ENCODE data around the gene STPG4. TPM values are rescaled to one million over a fixed set of nuclear protein-coding genes. Genes with fewer than 3 reads are reported as not detected.

STPG4 gene
- total RNA-seq, 1 donor from 2014 or later = 0.60 TPM

DNA sequence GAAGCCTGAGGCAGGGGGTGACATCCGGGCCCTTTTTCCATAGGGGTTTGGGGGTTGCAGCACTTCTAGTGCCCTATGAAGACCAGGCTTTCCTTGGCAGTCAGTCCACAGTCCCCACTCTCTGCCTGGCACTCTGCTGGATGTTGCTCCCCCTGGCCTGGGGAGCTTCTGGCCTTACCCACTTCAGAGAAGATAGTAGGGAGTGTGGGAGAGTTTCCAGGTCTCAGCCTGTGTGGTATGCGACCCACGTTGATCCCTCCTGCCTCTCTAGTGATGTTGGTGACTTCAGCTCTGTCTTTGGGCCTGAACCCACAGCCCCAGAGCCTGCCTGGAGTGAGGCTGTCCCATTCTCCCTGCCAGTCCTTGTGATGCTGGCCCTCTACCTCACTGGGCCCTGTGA, 105.6 kb downstream of the STPG4 start:
- TF ChIP-seq, protein P1, sequence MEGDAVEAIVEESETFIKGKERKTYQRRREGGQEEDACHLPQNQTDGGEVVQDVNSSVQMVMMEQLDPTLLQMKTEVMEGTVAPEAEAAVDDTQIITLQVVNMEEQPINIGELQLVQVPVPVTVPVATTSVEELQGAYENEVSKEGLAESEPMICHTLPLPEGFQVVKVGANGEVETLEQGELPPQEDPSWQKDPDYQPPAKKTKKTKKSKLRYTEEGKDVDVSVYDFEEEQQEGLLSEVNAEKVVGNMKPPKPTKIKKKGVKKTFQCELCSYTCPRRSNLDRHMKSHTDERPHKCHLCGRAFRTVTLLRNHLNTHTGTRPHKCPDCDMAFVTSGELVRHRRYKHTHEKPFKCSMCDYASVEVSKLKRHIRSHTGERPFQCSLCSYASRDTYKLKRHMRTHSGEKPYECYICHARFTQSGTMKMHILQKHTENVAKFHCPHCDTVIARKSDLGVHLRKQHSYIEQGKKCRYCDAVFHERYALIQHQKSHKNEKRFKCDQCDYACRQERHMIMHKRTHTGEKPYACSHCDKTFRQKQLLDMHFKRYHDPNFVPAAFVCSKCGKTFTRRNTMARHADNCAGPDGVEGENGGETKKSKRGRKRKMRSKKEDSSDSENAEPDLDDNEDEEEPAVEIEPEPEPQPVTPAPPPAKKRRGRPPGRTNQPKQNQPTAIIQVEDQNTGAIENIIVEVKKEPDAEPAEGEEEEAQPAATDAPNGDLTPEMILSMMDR (IDR thresholded peaks at IDR 0.05) = no peak
- Mint-ChIP-seq H3K36me3 (ENCODE audit: low read depth) (peaks cover 92% of the 10 kb centered on the region), H3K27ac (no peak overlapping the region), H3K27me3 (no peaks in the 10 kb centered on the region), H3K4me1 (peaks cover 5% of the 10 kb centered on the region), H3K4me3 (no peak overlapping the region), H3K9me3 (no peaks in the 10 kb centered on the region)
- no peak for DNase-seq
- no peak for ATAC-seq (ENCODE audit: low read depth)
- intact Hi-C loops (cut with micrococcal nuclease) = no loop called here
- ChIA-PET POLR2A (no interaction called here), CTCF (no interaction called here)

DNA sequence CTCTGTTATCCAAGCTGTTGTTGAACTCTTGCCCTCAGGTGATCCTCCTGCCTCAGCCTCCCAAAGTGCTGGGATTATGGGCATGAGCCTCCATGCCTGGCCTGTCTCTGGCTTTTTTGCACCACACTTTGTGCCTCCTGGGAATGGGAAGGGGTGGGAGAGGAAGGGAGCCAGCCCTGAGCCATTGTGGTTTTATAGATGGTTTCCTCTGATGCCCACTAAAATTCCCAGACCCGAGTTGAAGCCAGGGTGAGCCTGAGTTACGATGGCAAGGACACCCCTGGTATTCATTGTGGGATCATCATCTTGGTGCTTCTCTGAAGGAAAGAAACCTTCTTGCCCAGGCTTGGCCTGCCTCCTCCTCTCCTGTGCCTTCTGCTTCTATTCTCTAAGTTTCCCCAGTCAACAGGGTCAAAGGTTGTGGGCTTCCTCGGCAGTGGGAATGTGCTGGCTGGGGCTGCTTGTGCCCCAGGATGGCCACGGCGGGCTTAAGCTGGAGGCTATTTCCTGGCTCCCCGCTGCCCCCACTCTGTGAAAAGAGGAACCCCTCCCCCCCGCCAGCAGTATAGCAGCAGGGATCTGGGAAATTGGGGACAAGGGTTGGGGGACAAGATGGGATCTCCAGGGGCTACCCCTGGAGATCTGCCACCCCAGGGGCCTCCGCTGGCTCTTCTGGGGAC, 106.2 kb downstream of the STPG4 start:
- Mint-ChIP-seq H3K27ac (no peak overlapping the region), H3K9me3 (no peaks in the 10 kb centered on the region), H3K4me1 (peaks cover 7% of the 10 kb centered on the region), H3K27me3 (no peaks in the 10 kb centered on the region), H3K36me3 (ENCODE audit: low read depth) (peaks cover 92% of the 10 kb centered on the region), H3K4me3 (no peak overlapping the region)
- intact Hi-C loops (cut with micrococcal nuclease) = no loop called here
- TF ChIP-seq, protein P1 (IDR thresholded peaks at IDR 0.05) = no peak
- ATAC-seq (ENCODE audit: low read depth) = no peak
- CTCF ChIA-PET = no interaction called here
- no peak for DNase-seq
- POLR2A ChIA-PET = no interaction called here

DNA sequence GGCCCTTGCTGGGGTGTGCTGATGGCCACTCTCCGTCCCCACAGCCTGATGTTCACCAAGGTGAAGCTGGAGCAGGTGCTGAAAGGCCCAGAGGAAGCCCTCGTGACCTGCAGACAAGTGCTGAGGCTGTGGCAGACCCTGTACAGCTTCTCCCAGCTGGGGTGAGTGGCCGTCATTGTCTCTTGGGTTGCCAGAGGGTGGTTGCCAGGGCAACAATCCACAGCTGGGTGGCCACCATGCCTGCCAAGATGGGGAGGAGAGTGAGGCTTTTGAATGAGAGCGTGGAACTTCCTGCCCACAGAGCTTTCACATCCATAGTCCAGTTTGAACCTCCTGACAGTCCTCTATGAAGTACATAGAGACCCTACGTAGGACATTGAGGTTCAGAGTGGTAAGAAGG, 108.8 kb downstream of the STPG4 start:
- DNase-seq (no peak), ATAC-seq (ENCODE audit: low read depth) (no peak)
- Mint-ChIP-seq H3K27ac (no peak overlapping the region), H3K4me3 (no peak overlapping the region), H3K9me3 (no peaks in the 10 kb centered on the region), H3K27me3 (no peaks in the 10 kb centered on the region), H3K36me3 (ENCODE audit: low read depth) (peaks cover 89% of the 10 kb centered on the region), H3K4me1 (peaks cover 28% of the 10 kb centered on the region)
- intact Hi-C loops (cut with micrococcal nuclease) = no loop called here
- TF ChIP-seq, protein P1 (IDR thresholded peaks at IDR 0.05) = no peak
- POLR2A ChIA-PET = no interaction called here
- CTCF ChIA-PET = no interaction called here

DNA sequence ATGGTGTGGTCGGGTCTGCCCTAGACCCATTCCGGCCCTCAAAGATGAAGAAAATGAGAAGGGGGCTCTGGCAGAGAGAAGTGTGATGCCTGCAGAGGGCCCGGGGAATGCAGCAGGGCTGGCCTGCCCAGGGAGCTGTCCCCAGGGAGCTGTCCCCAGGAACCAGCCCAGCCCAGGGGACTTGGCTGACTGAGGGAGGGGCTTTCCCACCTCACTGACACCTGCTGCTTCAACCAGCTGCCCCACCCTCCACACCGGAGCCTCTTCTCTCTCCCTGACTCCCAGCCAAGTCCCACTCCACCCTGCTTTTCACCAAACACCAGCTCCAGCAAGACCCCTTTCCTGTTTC, 111.2 kb downstream of the STPG4 start:
- Mint-ChIP-seq H3K9me3 (no peaks in the 10 kb centered on the region), H3K4me1 (peaks cover 36% of the 10 kb centered on the region), H3K27ac (peak overlapping the region; percentile 78), H3K27me3 (no peaks in the 10 kb centered on the region), H3K4me3 (no peak overlapping the region), H3K36me3 (ENCODE audit: low read depth) (peaks cover 92% of the 10 kb centered on the region)
- intact Hi-C loops (cut with micrococcal nuclease) = no loop called here
- CTCF ChIA-PET = no interaction called here
- POLR2A ChIA-PET = interaction anchor here (0.6 kb wide), 1 partner anchor 127 kb away, joined by 3 read pairs; no protein-coding TSS in a partner anchor
- ATAC-seq (ENCODE audit: low read depth) (peak; percentile 71), DNase-seq (no peak)
- TF ChIP-seq, protein P1 (IDR thresholded peaks at IDR 0.05) = no peak

DNA sequence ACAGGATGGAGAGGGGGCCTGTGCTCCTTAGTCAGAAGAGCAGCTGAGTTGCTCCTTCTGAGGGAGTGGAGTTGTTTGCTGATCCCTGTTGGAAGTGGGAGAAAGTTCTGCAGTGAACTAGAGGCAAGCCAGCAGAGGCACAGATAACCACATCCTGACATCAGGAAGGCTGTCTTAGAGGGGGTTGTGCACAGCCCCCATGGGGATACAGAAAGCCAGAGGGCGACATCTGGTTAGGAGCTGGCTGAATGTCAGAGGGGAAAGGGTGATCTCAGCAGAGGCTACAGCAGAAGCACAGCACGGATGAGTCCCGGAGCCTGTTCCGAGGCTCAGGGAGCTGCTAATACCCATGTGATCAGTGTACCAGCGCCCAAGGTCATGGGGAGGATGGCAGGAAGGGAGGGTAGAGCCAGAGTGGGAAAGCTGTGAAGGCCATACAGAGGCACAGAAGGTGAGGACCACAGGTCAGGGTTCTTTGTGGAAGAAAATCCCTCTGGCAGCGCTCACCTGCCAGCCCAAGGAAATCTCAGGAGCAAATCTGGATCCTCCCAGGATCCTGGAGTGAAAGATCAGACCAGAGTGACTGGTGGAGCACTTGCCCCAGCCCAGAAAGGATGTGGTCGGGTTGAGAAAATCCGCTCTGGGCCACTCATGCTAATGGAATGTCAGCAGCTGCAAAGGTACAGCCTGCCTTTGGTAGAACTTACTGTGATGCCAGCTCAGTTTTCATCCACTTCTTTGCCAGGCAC, 111.8 kb downstream of the STPG4 start:
- no peaks in the 10 kb centered on the region for H3K27me3 Mint-ChIP-seq
- H3K27ac Mint-ChIP-seq = peak overlapping the region; percentile 63
- ATAC-seq (ENCODE audit: low read depth) (no peak), DNase-seq (no peak)
- H3K4me1 Mint-ChIP-seq = peaks cover 40% of the 10 kb centered on the region
- H3K9me3 Mint-ChIP-seq = no peaks in the 10 kb centered on the region
- H3K36me3 Mint-ChIP-seq (ENCODE audit: low read depth) = peaks cover 91% of the 10 kb centered on the region
- intact Hi-C loops (cut with micrococcal nuclease) = no loop called here
- TF ChIP-seq, protein P1 (IDR thresholded peaks at IDR 0.05) = no peak
- CTCF ChIA-PET = no interaction called here
- H3K4me3 Mint-ChIP-seq = peak overlapping the region; percentile 56
- POLR2A ChIA-PET = interaction anchor here (0.5 to 0.6 kb wide), 2 partner anchors 127 to 258 kb away, joined by 3 read pairs; no protein-coding TSS in a partner anchor

All from activated B cell treated with CpG ODN at 0.5 μM for 24 hours (primary cell).